IPS DF 6.9 (cell line): ENCODE results near the gene RDH12.
"Not testable (repeated sequence)": the region's sequence is repeated elsewhere in the genome, so short reads cannot be mapped to it uniquely, and the experiment has no call there.

Experiments
- DNase-seq: peaks from one replicate; pipeline ENCODE4 v3.0.0-alpha.2; 2013; ENCODE audit warnings: low read depth, low spot score
- H3K27ac ChIP-seq: one replicate; pipeline ENCODE4 v1.5.1; 2013; ENCODE audit warnings: low read length, control low read depth
- H3K27me3 ChIP-seq: 2 replicates; pipeline ENCODE4 v1.6.1; 2013; ENCODE audit warnings: mild to moderate bottlenecking, low read length; ENCODE audit not compliant: control insufficient read depth, insufficient read depth
- H3K36me3 ChIP-seq: 2 replicates; pipeline ENCODE4 v1.6.1; 2013; ENCODE audit warnings: low read length; ENCODE audit not compliant: control insufficient read depth, insufficient read depth
- H3K4me1 ChIP-seq: 2 replicates; pipeline ENCODE4 v1.6.1; 2013; ENCODE audit warnings: low read length; ENCODE audit not compliant: control insufficient read depth, insufficient read depth
- H3K4me3 ChIP-seq: 2 replicates; pipeline ENCODE4 v1.5.1; 2013; ENCODE audit warnings: mild to moderate bottlenecking, low read length
- H3K9me3 ChIP-seq: 2 replicates; pipeline ENCODE4 v1.6.1; 2013; ENCODE audit warnings: low read length, inconsistent platforms; ENCODE audit not compliant: control insufficient read depth, insufficient read depth
- WGBS: extraction: QIAGEN DNeasy Blood & Tissue Kit; methylation state at CpG from one replicate; pipeline ENCODE4 v1.1.7; 2013; ENCODE audit warnings: mixed read lengths, missing lambda C conversion rate; ENCODE audit not compliant: insufficient read length, insufficient coverage; 5-methylcytosine and 5-hydroxymethylcytosine counted together

RDH12 gene

GRCh38 chr14:67701492-67701891 is at the start of gene RDH12:
RDH12 (plus strand) TSS chr14:67701886; CDS start chr14:67722643, 20,757 bp downstream.
- DNase-seq, H3K9me3 ChIP-seq, H3K36me3 ChIP-seq, H3K4me3 ChIP-seq, H3K27ac ChIP-seq, H3K27me3 ChIP-seq, H3K4me1 ChIP-seq: not testable (repeated sequence)
- no CpG with 5 or more reads among the region's 8 CpGs for WGBS

- no peak for DNase-seq
- Histone ChIP-seq H3K27ac (no peak overlapping the region), H3K9me3 (no peaks in the 10 kb centered on the region), H3K4me3 (no peak overlapping the region), H3K36me3 (peaks cover 27% of the 10 kb centered on the region; the same call in 1 of the 2 replicates), H3K4me1 (no peaks in the 10 kb centered on the region), H3K27me3 (no peaks in the 10 kb centered on the region; the same call in 1 of the 2 replicates)
- no CpG with 5 or more reads among the region's 1 CpG for WGBS
These were observed 49.5 kb upstream of the RDH12 start for GRCh38 chr14:67652189-67652588.

- no peak overlapping the region for H3K27ac ChIP-seq
These were observed 47.9 kb upstream of the RDH12 start for GRCh38 chr14:67653651-67654280.

GRCh38 chr14:67663633-67664032 is 38.1 kb upstream of the RDH12 start:
- H3K36me3 ChIP-seq = no peaks in the 10 kb centered on the region
- no CpG with 5 or more reads among the region's 4 CpGs for WGBS
- no peaks in the 10 kb centered on the region for H3K4me1 ChIP-seq
- no peak overlapping the region for H3K4me3 ChIP-seq
- H3K27me3 ChIP-seq = no peaks in the 10 kb centered on the region
- no peak for DNase-seq
- H3K9me3 ChIP-seq = no peaks in the 10 kb centered on the region
- H3K27ac ChIP-seq = no peak overlapping the region

More at GRCh38 chr14:67653651-67654280, 47.9 kb upstream of the RDH12 start:
- no CpG with 5 or more reads among the region's 6 CpGs for WGBS
- DNase-seq = no peak
- Histone ChIP-seq H3K4me3 (no peak overlapping the region), H3K27me3 (no peaks in the 10 kb centered on the region; the same call in 1 of the 2 replicates), H3K9me3 (no peaks in the 10 kb centered on the region), H3K4me1 (no peaks in the 10 kb centered on the region), H3K36me3 (peaks cover 27% of the 10 kb centered on the region; the same call in 1 of the 2 replicates)

GRCh38 chr14:67665868-67666267 is 35.8 kb upstream of the RDH12 start:
- H3K4me3 ChIP-seq = no peak overlapping the region
- DNase-seq = no peak

GRCh38 chr14:67666750-67667449 is 34.8 kb upstream of the RDH12 start:
- Histone ChIP-seq H3K4me3 (no peak overlapping the region), H3K27ac (no peak overlapping the region), H3K27me3 (no peaks in the 10 kb centered on the region), H3K36me3 (no peaks in the 10 kb centered on the region), H3K4me1 (no peaks in the 10 kb centered on the region), H3K9me3 (no peaks in the 10 kb centered on the region)
- no peak for DNase-seq
- no CpG with 5 or more reads among the region's 1 CpG for WGBS

More at GRCh38 chr14:67665868-67666267, 35.8 kb upstream of the RDH12 start:
- Histone ChIP-seq H3K9me3 (no peaks in the 10 kb centered on the region), H3K4me1 (no peaks in the 10 kb centered on the region), H3K27ac (no peak overlapping the region), H3K27me3 (no peaks in the 10 kb centered on the region), H3K36me3 (no peaks in the 10 kb centered on the region)
- WGBS = no CpG with 5 or more reads among the region's 2 CpGs

GRCh38 chr14:67668559-67668958 is 33.1 kb upstream of the RDH12 start:
- H3K9me3 ChIP-seq = no peaks in the 10 kb centered on the region
- H3K27ac ChIP-seq = no peak overlapping the region
- H3K36me3 ChIP-seq = no peaks in the 10 kb centered on the region
- no peaks in the 10 kb centered on the region for H3K4me1 ChIP-seq
- DNase-seq = no peak
- no peak overlapping the region for H3K4me3 ChIP-seq
- H3K27me3 ChIP-seq = no peaks in the 10 kb centered on the region

- Histone ChIP-seq H3K27me3 (no peaks in the 10 kb centered on the region), H3K36me3 (peaks cover 9% of the 10 kb centered on the region; the same call in 1 of the 2 replicates), H3K27ac (no peak overlapping the region), H3K4me1 (no peaks in the 10 kb centered on the region), H3K4me3 (no peak overlapping the region), H3K9me3 (no peaks in the 10 kb centered on the region)
- no CpG with 5 or more reads among the region's 5 CpGs for WGBS
- no peak for DNase-seq
These were observed 28.2 kb upstream of the RDH12 start for GRCh38 chr14:67673451-67673850.

GRCh38 chr14:67674139-67674479 is 27.6 kb upstream of the RDH12 start:
- DNase-seq = peak; percentile 25
- no peaks in the 10 kb centered on the region for H3K4me1 ChIP-seq
- H3K4me3 ChIP-seq = peak overlapping the region; percentile 83
- WGBS = no CpG with 5 or more reads among the region's 25 CpGs
- H3K36me3 ChIP-seq = peaks cover 9% of the 10 kb centered on the region; the same call in 1 of the 2 replicates
- H3K27me3 ChIP-seq = no peaks in the 10 kb centered on the region
- no peaks in the 10 kb centered on the region for H3K9me3 ChIP-seq
- H3K27ac ChIP-seq = no peak overlapping the region

GRCh38 chr14:67674480-67675218 is 27.0 kb upstream of the RDH12 start, which contains the start of gene VTI1B:
VTI1B (minus strand) TSS chr14:67674632; CDS start chr14:67674489, 143 bp downstream.
- no peaks in the 10 kb centered on the region for H3K4me1 ChIP-seq
- DNase-seq = peak; percentile 22
- no peaks in the 10 kb centered on the region for H3K27me3 ChIP-seq
- peak within 1 kb of the TSS; percentile 83 for H3K4me3 ChIP-seq
- H3K27ac ChIP-seq = no peak within 1 kb of the TSS
- H3K9me3 ChIP-seq = no peaks in the 10 kb centered on the region
- no CpG with 5 or more reads among the region's 87 CpGs for WGBS
- H3K36me3 ChIP-seq = peaks cover 9% of the 10 kb centered on the region; the same call in 1 of the 2 replicates
